NCI-H460 (cell line): ENCODE data around the gene MELTF. TPM values are rescaled to one million over a fixed set of nuclear protein-coding genes. Genes with fewer than 3 reads are reported as not detected.

Experiments
- DNase-seq: peaks from one replicate; pipeline ENCODE4 v3.0.0-alpha.2; 2016; ENCODE audit warnings: low read depth; ENCODE audit errors: extremely low read depth
- total RNA-seq: library from RNA; depleted of rRNA; stranded (reverse); fragments of >200 nt; shearing (Covaris generic); gene quantifications from 2 replicates; pipeline ENCODE4 v1.2.3, GENCODE V29; 2014

MELTF gene
- total RNA-seq, 1 experiment from 2014 or later = 4.0 TPM

- DNase-seq = no peak
Measured at GRCh38 chr3:197027151-197027895, 2.3 kb downstream of the MELTF start.

- DNase-seq = no peak
Measured at GRCh38 chr3:197026481-197026866, 3.1 kb downstream of the MELTF start.

- DNase-seq = no peak
Measured at GRCh38 chr3:197025736-197026480, 3.7 kb downstream of the MELTF start.

GRCh38 chr3:197024881-197025735 is 4.5 kb downstream of the MELTF start:
- DNase-seq = no peak

- no peak for DNase-seq
Measured at GRCh38 chr3:197023998-197024651, 5.5 kb downstream of the MELTF start.

- DNase-seq = no peak
Measured at GRCh38 chr3:197023241-197023997, 6.2 kb downstream of the MELTF start.

GRCh38 chr3:197022405-197023231 is 7.0 kb downstream of the MELTF start:
- no peak for DNase-seq

GRCh38 chr3:197021729-197022404 is 7.8 kb downstream of the MELTF start:
- DNase-seq = no peak

- no peak for DNase-seq
Measured at GRCh38 chr3:197021231-197021630, 8.4 kb downstream of the MELTF start.

GRCh38 chr3:197019535-197019934 is 10.1 kb downstream of the MELTF start:
- no peak for DNase-seq

- DNase-seq = no peak
Measured at GRCh38 chr3:197019021-197019420, 10.6 kb downstream of the MELTF start.

GRCh38 chr3:197017003-197017402 is 12.6 kb downstream of the MELTF start:
- no peak for DNase-seq

GRCh38 chr3:197015790-197016736 is 13.6 kb downstream of the MELTF start:
- no peak for DNase-seq

GRCh38 chr3:197014942-197015575 is 14.6 kb downstream of the MELTF start:
- no peak for DNase-seq

- no peak for DNase-seq
Measured at GRCh38 chr3:197014024-197014423, 15.6 kb downstream of the MELTF start.

- DNase-seq = no peak
Measured at GRCh38 chr3:197012540-197012883, 17.1 kb downstream of the MELTF start.
